KG1 (cell line): ENCODE measurements around the gene ERGIC2.
"Not testable (repeated sequence)": the region's sequence is repeated elsewhere in the genome, so short reads cannot be mapped to it uniquely, and the experiment has no call there.

Experiments used
- DNase-seq: peaks from one replicate; lab custom pipeline; 2025; lab: John Stamatoyannopoulos, UW

Gene ERGIC2

GRCh38 chr12:29380536-29381523, at the start of gene ERGIC2:
Gene ERGIC2 (minus strand): TSS chr12:29381172. CDS start chr12:29371633, 9,539 bp downstream.
- peak; percentile 78 for DNase-seq

- no peak for DNase-seq
Measured at GRCh38 chr12:29430716-29431044, 49.7 kb upstream of the ERGIC2 start.

- DNase-seq: no peak
Measured at GRCh38 chr12:29429999-29430715, 49.2 kb upstream of the ERGIC2 start.

- DNase-seq: no peak
Measured at GRCh38 chr12:29428633-29429032, 47.7 kb upstream of the ERGIC2 start.

GRCh38 chr12:29427964-29428363, 47.0 kb upstream of the ERGIC2 start:
- DNase-seq: no peak

- no peak for DNase-seq
Measured at GRCh38 chr12:29426498-29426897, 45.5 kb upstream of the ERGIC2 start.

- DNase-seq: no peak
Measured at GRCh38 chr12:29425722-29426121, 44.8 kb upstream of the ERGIC2 start.

GRCh38 chr12:29416748-29417147, 35.8 kb upstream of the ERGIC2 start:
- no peak for DNase-seq

- no peak for DNase-seq
Measured at GRCh38 chr12:29415111-29415510, 34.1 kb upstream of the ERGIC2 start.

GRCh38 chr12:29414368-29414767, 33.4 kb upstream of the ERGIC2 start:
- no peak for DNase-seq

GRCh38 chr12:29405561-29405960, 24.6 kb upstream of the ERGIC2 start:
- no peak for DNase-seq

- DNase-seq: no peak
Measured at GRCh38 chr12:29403991-29404390, 23.0 kb upstream of the ERGIC2 start.

- DNase-seq: no peak
Measured at GRCh38 chr12:29402437-29402836, 21.5 kb upstream of the ERGIC2 start.

GRCh38 chr12:29398495-29398894, 17.5 kb upstream of the ERGIC2 start:
- no peak for DNase-seq

- no peak for DNase-seq
Measured at GRCh38 chr12:29396774-29397173, 15.8 kb upstream of the ERGIC2 start.

GRCh38 chr12:29395356-29395755, 14.4 kb upstream of the ERGIC2 start:
- DNase-seq: no peak

- DNase-seq: not testable (repeated sequence)
Measured at GRCh38 chr12:29390419-29390818, 9.4 kb upstream of the ERGIC2 start.

GRCh38 chr12:29389295-29389919, 8.4 kb upstream of the ERGIC2 start:
- no peak for DNase-seq

GRCh38 chr12:29386084-29386680, 5.2 kb upstream of the ERGIC2 start:
- not testable (repeated sequence) for DNase-seq

GRCh38 chr12:29385194-29385593, 4.2 kb upstream of the ERGIC2 start:
- not testable (repeated sequence) for DNase-seq

GRCh38 chr12:29382251-29382650, 1.3 kb upstream of the ERGIC2 start:
- DNase-seq: no peak

- DNase-seq: no peak
Measured at GRCh38 chr12:29376118-29376517, 4.9 kb downstream of the ERGIC2 start.
